B cell (primary cell): ENCODE data around the gene DRICH1. TPM values are rescaled to one million over a fixed set of nuclear protein-coding genes. Genes with fewer than 3 reads are reported as not detected.

ENCODE experiments used
- ATAC-seq: fragments of 200-7000 bp; cut with Tn5 transposase; one replicate; pipeline ENCODE4 v1.10.0; 2021; ENCODE audit warnings: low read depth, mild to moderate bottlenecking, moderate number of reproducible peaks, moderate library complexity
- CTCF ChIA-PET: fragments of 350-600 bp; sonication (Branson Sonifier 250); formaldehyde crosslinking; loops from one replicate; lab custom pipeline; 2021; ENCODE audit warnings: antibody characterized with exemption, inconsistent platforms; lab: Charles Lee
- POLR2A ChIA-PET: fragments of 350-600 bp; sonication (Branson Sonifier 250); formaldehyde crosslinking; loops from one replicate; lab custom pipeline; 2021; ENCODE audit warnings: antibody characterized with exemption; lab: Charles Lee
- DNase-seq: peaks from one replicate; pipeline ENCODE4 v3.0.0; 2013
- H2AFZ ChIP-seq: 2 replicates; pipeline ENCODE4 v1.6.1; 2012; ENCODE audit warnings: mild to moderate bottlenecking, low read depth, low read length; ENCODE audit not compliant: insufficient read depth, poor library complexity, severe bottlenecking
- H3K27ac ChIP-seq, 2 donors: 1 replicate in 1 of 2; 2 replicates in 1 of 2; pipeline ENCODE4 v1.5.1; 2012 to 2013; ENCODE audit warnings: low read length in 2 of 2, mild to moderate bottlenecking in 2 of 2, moderate library complexity in 1 of 2
- H3K27me3 ChIP-seq, 4 experiments: fragments of 200-600 bp in 1 of 4; sonication (generic) in 1 of 4; replicated peaks in 1 of 4; 1 replicate in 2 of 4; 2 replicates in 2 of 4; pipeline versions ENCODE4 v1.6.1 to v1.7.0; 2013 to 2016; ENCODE audit warnings: low read length in 3 of 4, mild to moderate bottlenecking in 2 of 4, mixed read lengths in 1 of 4, moderate library complexity in 1 of 4; ENCODE audit not compliant: insufficient read depth in 4 of 4, control insufficient read depth in 3 of 4; ENCODE audit errors: control extremely low read depth in 1 of 4
- H3K36me3 ChIP-seq, 2 experiments: replicated peaks in 1 of 2; 1 replicate in 1 of 2; 2 replicates in 1 of 2; pipeline versions ENCODE4 v1.6.1 to v1.7.1; 2013; ENCODE audit warnings: low read length in 1 of 2; ENCODE audit not compliant: insufficient read depth in 2 of 2, control insufficient read depth in 1 of 2; ENCODE audit errors: control extremely low read depth in 1 of 2, extremely low read depth in 1 of 2
- H3K4me1 ChIP-seq, 2 donors: fragments of 200-600 bp in 1 of 2; sonication (generic) in 1 of 2; 1 replicate in 1 of 2; 2 replicates in 1 of 2; pipeline versions ENCODE4 v1.5.1 to v1.6.1; 2013 to 2017; ENCODE audit warnings: low read length in 2 of 2; ENCODE audit not compliant: control insufficient read depth in 2 of 2, insufficient read depth in 2 of 2
- H3K4me2 ChIP-seq: replicated peaks from 2 replicates; pipeline ENCODE3; 2012; ENCODE audit warnings: mild to moderate bottlenecking, low read depth, low read length; ENCODE audit not compliant: poor library complexity, severe bottlenecking
- H3K4me3 ChIP-seq, 5 experiments: fragments of 200-600 bp in 1 of 5; sonication (generic) in 1 of 5; 1 replicate in 3 of 5; 2 replicates in 2 of 5; pipeline versions ENCODE4 v1.5.1 to v1.7.0; 2011 to 2016; ENCODE audit warnings: low read length in 4 of 5, mild to moderate bottlenecking in 4 of 5, low read depth in 2 of 5, control low read depth in 1 of 5, moderate library complexity in 1 of 5; ENCODE audit not compliant: insufficient read depth in 1 of 5; ENCODE audit errors: control extremely low read depth in 1 of 5, extremely low read depth in 1 of 5
- H3K79me2 ChIP-seq: fragments of 200-600 bp; sonication (generic); one replicate; pipeline ENCODE4 v1.6.0; 2016; ENCODE audit warnings: low read length; ENCODE audit not compliant: control insufficient read depth, insufficient read depth
- H3K9ac ChIP-seq: fragments of 200-600 bp; sonication (generic); 2 replicates; pipeline ENCODE4 v1.6.1; 2017; ENCODE audit warnings: mild to moderate bottlenecking, low read length, moderate library complexity
- H3K9me3 ChIP-seq, 3 donors: one replicate each; pipeline versions ENCODE4 v1.6.1 to v1.7.1; 2013; ENCODE audit warnings: low read length in 2 of 3; ENCODE audit not compliant: control insufficient read depth in 2 of 3, insufficient read depth in 1 of 3; ENCODE audit errors: control extremely low read depth in 1 of 3
- H4K20me1 ChIP-seq: 2 replicates; pipeline ENCODE4 v1.6.0; 2012; ENCODE audit warnings: mild to moderate bottlenecking, low read length; ENCODE audit not compliant: insufficient read depth, control insufficient read depth, poor library complexity, severe bottlenecking
- H3K27ac Mint-ChIP-seq: one replicate; pipeline ENCODE4 v1.8.0; 2021; ENCODE audit warnings: mixed read lengths
- H3K27me3 Mint-ChIP-seq: one replicate; pipeline ENCODE4 v1.8.0; 2021; ENCODE audit warnings: mixed read lengths
- H3K4me1 Mint-ChIP-seq: one replicate; pipeline ENCODE4 v1.8.0; 2021; ENCODE audit warnings: mixed read lengths
- H3K4me3 Mint-ChIP-seq: one replicate; pipeline ENCODE4 v1.8.0; 2021; ENCODE audit warnings: mixed read lengths
- H3K9me3 Mint-ChIP-seq: one replicate; pipeline ENCODE4 v1.8.0; 2022; ENCODE audit warnings: mixed read lengths; ENCODE audit not compliant: insufficient read depth
- EZH2 ChIP-seq: IDR thresholded peaks from 2 replicates; pipeline ENCODE4 v1.6.1; 2012; ENCODE audit warnings: borderline replicate concordance, low read depth, mild to moderate bottlenecking, moderate library complexity, low read length; ENCODE audit not compliant: insufficient read depth, poor library complexity, severe bottlenecking
- WGBS: methylation state at CpG from one replicate; pipeline ENCODE4 v1.1.5; 2013; ENCODE audit warnings: missing lambda C conversion rate; ENCODE audit not compliant: insufficient coverage; 5-methylcytosine and 5-hydroxymethylcytosine counted together
- intact Hi-C: fragments of 100-400 bp; cut with micrococcal nuclease; formaldehyde crosslinking; loops from one replicate; pipeline ENCODE4 v1.10.0; 2022
- polyA plus RNA-seq: library from polyadenylated mRNA; depleted of rRNA; stranded (reverse); fragments of >200 nt; gene quantifications from 2 replicates; pipeline ENCODE4 v1.2.3, GENCODE V29; 2012
- total RNA-seq, 2 donors: library from RNA; stranded (reverse); fragments of 120-200 nt in 1 of 2; gene quantifications; 1 replicate in 1 of 2; 2 replicates in 1 of 2; pipeline versions ENCODE4 v1.2.3 to v1.2.4, GENCODE V29; 2013 to 2022
- TF ChIP-seq, protein P1 (sequence below): fragments of 200-600 bp; IDR thresholded peaks from one replicate; pipeline ENCODE4 v1.8.0; 2022; ENCODE audit warnings: antibody characterized with exemption, mild to moderate bottlenecking

DRICH1 gene
- total and polyA plus RNA-seq, 2 donors (not counting 1 experiment from before 2014, with no cell fraction given), result 0.37 to 1.5 TPM

DNA sequence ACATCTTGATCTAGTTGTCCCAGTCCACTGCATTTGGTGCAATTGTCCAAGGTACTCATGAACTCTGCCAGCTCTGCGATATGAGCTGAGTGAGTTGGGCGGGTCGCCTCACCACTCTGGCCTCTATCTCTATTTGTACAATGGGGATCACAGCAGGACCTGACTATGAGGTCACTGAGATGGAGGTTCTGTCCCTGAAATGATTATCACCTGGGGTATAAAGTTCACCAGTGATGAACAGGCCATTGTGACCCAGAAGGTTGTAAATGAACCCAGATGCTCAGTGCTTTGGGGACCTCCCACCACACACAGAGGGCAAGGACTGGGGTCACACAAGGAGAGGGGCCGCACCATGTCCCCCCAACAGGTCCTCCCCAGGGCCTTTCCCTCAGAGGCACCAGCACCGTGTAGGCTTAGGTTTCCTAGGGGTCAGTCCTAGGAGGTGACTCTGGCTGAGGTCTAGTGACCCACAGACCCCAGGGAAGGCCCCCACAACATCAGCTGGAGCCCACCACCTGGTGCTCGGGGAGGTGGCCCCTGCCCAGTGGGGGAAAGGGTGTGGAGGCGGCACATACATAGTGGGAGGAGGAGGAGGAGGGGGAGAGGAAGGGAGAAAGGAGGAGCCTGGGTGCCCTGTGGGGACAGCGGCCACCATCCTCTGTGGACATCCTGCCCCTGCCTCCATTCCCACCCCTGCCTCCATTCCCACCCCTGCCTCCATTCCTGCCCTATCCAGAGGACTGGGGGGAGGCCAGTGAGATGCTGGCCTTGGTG is 27.0 kb downstream of the DRICH1 start:
- Histone ChIP-seq H4K20me1 (no peaks in the 10 kb centered on the region), H3K79me2 (no peaks in the 10 kb centered on the region), H3K4me2 (no peak overlapping the region), H2AFZ (no peak overlapping the region), H3K4me1 (no peaks in the 10 kb centered on the region), H3K4me3 (no peak overlapping the region), H3K27ac (no peak overlapping the region), H3K9me3 (no peaks in the 10 kb centered on the region), H3K9ac (no peak overlapping the region), H3K36me3 (no peaks in the 10 kb centered on the region), H3K27me3 (no peaks in the 10 kb centered on the region)
- ATAC-seq (no peak), DNase-seq (no peak)
- WGBS, result 95% methylated on average over 3 of the region's 8 CpGs
- Mint-ChIP-seq H3K4me3 (no peak overlapping the region), H3K9me3 (no peaks in the 10 kb centered on the region), H3K27ac (no peak overlapping the region), H3K4me1 (no peaks in the 10 kb centered on the region), H3K27me3 (no peaks in the 10 kb centered on the region)
- no peak for TF ChIP-seq EZH2
- TF ChIP-seq, protein P1, sequence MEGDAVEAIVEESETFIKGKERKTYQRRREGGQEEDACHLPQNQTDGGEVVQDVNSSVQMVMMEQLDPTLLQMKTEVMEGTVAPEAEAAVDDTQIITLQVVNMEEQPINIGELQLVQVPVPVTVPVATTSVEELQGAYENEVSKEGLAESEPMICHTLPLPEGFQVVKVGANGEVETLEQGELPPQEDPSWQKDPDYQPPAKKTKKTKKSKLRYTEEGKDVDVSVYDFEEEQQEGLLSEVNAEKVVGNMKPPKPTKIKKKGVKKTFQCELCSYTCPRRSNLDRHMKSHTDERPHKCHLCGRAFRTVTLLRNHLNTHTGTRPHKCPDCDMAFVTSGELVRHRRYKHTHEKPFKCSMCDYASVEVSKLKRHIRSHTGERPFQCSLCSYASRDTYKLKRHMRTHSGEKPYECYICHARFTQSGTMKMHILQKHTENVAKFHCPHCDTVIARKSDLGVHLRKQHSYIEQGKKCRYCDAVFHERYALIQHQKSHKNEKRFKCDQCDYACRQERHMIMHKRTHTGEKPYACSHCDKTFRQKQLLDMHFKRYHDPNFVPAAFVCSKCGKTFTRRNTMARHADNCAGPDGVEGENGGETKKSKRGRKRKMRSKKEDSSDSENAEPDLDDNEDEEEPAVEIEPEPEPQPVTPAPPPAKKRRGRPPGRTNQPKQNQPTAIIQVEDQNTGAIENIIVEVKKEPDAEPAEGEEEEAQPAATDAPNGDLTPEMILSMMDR, result no peak
- CTCF ChIA-PET, result no interaction called here
- intact Hi-C loops, result no loop called here
- POLR2A ChIA-PET, result no interaction called here

DNA sequence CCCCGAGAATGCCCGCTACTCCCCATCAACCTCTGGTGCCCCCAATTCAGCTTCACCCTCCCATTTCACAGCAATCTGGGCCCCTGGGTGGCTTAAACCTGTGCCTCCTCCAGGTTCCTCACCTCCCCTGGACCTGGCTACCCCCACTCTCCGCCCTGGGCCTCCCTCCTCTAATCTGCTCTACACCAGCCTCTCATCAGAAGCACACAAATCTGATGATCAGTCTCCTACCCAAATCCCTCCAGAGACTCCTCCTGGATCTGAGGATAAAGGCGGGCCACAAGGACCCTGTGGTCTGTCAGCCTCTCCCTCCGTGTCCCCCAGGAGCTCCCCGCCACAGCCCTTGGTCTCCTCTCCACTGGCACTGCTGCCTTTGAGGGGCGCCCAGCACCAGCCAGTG is 28.9 kb downstream of the DRICH1 start:
- H3K27me3 Mint-ChIP-seq, result no peaks in the 10 kb centered on the region
- no peak overlapping the region for H3K27ac Mint-ChIP-seq
- H3K4me1 Mint-ChIP-seq, result no peaks in the 10 kb centered on the region
- intact Hi-C loops, result no loop called here
- 93% methylated on average over 7 of the region's 7 CpGs for WGBS
- DNase-seq, result no peak
- no peaks in the 10 kb centered on the region for H4K20me1 ChIP-seq
- no peaks in the 10 kb centered on the region for H3K4me1 ChIP-seq
- no peaks in the 10 kb centered on the region for H3K27me3 ChIP-seq
- H3K79me2 ChIP-seq, result no peaks in the 10 kb centered on the region
- H3K9ac ChIP-seq, result no peak overlapping the region
- H3K27ac ChIP-seq, result no peak overlapping the region
- no peaks in the 10 kb centered on the region for H3K36me3 ChIP-seq
- no peak overlapping the region for H3K4me3 Mint-ChIP-seq
- no peak overlapping the region for H3K4me3 ChIP-seq
- no peaks in the 10 kb centered on the region for H3K9me3 ChIP-seq
- H3K9me3 Mint-ChIP-seq, result no peaks in the 10 kb centered on the region
- ChIA-PET CTCF (interaction anchor here (1.0 kb wide), 1 partner anchor 12 kb away, joined by 3 read pairs; no protein-coding TSS in a partner anchor), POLR2A (no interaction called here)
- TF ChIP-seq EZH2, result no peak
- TF ChIP-seq, protein P1, result no peak
- H2AFZ ChIP-seq, result no peak overlapping the region
- no peak overlapping the region for H3K4me2 ChIP-seq
- ATAC-seq, result no peak
